ENCODE results near the gene CEP295NL.

DNA sequence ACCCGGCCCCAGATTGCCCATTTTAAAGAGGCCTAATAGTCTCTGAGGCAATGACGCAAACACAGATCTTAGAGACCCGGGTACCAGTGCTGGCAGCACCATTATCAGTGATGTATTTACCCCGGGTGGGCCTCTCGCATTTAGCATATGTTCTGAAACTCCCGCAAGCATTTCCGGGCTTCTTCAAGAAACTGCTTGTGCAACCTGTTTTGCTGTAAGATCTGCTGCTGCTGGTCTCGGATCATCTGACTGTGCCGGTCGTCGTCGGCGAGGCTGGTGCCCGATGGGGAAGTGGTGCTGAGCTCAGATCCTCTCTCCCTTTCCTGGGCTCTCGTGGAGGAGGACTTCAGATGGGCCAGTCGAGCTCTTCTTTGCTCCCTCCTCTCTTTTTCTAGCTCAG, 12.5 kb downstream of the CEP295NL start:
- no peak for TF ChIP-seq EZH2 (IDR thresholded peaks at IDR 0.05)
- no peak for TF ChIP-seq POLR2A (IDR thresholded peaks at IDR 0.05; ENCODE audit: borderline replicate concordance, extremely low read depth, insufficient read depth, insufficient read length)
- TF ChIP-seq, protein P1, sequence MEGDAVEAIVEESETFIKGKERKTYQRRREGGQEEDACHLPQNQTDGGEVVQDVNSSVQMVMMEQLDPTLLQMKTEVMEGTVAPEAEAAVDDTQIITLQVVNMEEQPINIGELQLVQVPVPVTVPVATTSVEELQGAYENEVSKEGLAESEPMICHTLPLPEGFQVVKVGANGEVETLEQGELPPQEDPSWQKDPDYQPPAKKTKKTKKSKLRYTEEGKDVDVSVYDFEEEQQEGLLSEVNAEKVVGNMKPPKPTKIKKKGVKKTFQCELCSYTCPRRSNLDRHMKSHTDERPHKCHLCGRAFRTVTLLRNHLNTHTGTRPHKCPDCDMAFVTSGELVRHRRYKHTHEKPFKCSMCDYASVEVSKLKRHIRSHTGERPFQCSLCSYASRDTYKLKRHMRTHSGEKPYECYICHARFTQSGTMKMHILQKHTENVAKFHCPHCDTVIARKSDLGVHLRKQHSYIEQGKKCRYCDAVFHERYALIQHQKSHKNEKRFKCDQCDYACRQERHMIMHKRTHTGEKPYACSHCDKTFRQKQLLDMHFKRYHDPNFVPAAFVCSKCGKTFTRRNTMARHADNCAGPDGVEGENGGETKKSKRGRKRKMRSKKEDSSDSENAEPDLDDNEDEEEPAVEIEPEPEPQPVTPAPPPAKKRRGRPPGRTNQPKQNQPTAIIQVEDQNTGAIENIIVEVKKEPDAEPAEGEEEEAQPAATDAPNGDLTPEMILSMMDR (IDR thresholded peaks at IDR 0.05 in 2 of 3, conservative IDR thresholded peaks at IDR 0.05 in 1 of 3; ENCODE audit: borderline replicate concordance in 1 of 3, insufficient read depth in 1 of 3, low read depth in 2 of 3, low read length in 2 of 3) = no peak
- TF ChIP-seq SIN3A (IDR thresholded peaks at IDR 0.05; ENCODE audit: low read depth) = no peak

All from HCT116 (cell line).